ELF-1 (cell line): Measurements from ENCODE around the gene RPL10L.

ENCODE experiments used
- DNase-seq: peaks from one replicate; pipeline ENCODE4 v3.0.0-alpha.2; 2016; ENCODE audit warnings: low read depth, low spot score

Gene RPL10L

GRCh38 chr14:46651526-46652144 is at the start of gene RPL10L:
RPL10L (minus strand) TSS chr14:46651781; CDS start chr14:46651736, 45 bp downstream.
- peak; percentile 85 for DNase-seq

- no peak for DNase-seq
These were observed 40.2 kb upstream of the RPL10L start for GRCh38 chr14:46691819-46692218.

GRCh38 chr14:46686652-46687051 is 35.1 kb upstream of the RPL10L start:
- DNase-seq: no peak

DNA sequence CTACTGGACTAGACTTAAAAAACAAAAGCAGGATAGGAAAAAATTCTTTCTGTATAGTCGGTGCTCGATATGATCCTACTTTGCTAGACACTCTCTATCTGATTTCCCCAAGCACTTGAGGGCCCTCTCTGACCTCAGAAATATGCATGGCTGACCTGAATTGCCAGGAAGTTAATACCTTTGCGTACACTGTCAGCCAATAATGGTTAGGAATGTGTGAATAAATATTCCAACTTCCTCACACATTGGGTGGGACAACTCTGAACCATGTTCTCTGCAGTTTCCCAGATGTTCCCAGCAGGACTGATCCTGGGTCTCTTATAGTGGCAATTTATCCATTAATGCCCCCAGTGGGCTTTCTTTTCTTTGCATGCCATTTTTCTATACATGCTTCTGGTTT is 20.5 kb upstream of the RPL10L start:
- DNase-seq: no peak

GRCh38 chr14:46663382-46663781 is 11.8 kb upstream of the RPL10L start:
- DNase-seq: no peak

- no peak for DNase-seq
These were observed 10.1 kb upstream of the RPL10L start for GRCh38 chr14:46661728-46662127.

DNA sequence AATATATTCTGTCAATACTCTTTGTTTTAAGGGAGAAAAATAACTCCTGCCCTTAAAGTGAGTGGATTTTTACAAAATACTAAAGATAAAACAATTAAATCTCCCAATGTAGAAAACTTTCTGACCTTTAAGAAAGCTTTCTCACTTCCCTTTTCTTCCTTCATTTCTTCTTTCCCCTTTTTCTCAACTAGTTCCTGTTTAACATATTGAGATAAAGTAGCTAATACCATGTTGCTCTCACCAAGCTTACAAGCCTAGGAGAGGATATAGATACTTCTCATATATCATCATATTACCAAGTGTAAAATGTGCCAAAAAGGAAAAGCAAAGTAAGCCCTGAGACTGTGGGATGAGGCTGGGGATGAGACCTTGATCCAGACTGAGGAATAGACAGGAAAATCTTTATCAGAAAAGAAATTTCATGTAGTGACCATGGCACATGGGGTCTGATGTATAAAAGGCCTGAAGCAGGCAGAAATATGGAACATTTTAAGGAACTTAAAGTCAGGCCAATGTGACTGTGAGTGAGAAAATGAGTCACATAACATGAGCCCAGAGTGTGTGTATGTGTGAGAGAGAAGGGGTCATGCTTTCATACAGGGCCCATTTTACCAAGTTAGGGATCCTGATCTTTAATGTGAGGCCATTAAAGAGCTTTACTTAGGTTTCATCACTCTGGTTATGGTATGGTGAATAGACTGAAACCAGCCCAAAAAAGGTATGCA is 1.6 kb upstream of the RPL10L start:
- DNase-seq: no peak

DNA sequence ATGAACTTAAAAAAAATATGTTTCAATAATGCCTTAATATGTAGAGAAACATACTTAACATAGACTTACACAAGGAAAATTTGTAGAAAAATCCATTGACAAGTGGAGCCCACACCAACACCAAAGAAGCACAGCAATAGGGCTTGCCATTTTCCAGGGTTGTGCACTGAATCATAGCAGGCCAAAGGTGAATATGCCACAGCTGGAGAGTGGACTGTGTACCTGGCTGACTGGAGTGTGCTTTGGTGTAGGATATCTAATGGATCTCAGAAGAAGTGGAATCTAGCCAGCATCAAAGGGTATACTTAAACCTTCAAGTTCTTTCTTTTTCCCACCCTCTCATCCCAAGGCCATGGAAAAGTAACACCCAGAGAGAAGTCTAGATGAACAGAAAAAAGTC is 4.8 kb downstream of the RPL10L start:
- DNase-seq: no peak

GRCh38 chr14:46626876-46627275 is 24.7 kb downstream of the RPL10L start:
- no peak for DNase-seq
